ENCODE results near the gene ARHGAP45.

DNA sequence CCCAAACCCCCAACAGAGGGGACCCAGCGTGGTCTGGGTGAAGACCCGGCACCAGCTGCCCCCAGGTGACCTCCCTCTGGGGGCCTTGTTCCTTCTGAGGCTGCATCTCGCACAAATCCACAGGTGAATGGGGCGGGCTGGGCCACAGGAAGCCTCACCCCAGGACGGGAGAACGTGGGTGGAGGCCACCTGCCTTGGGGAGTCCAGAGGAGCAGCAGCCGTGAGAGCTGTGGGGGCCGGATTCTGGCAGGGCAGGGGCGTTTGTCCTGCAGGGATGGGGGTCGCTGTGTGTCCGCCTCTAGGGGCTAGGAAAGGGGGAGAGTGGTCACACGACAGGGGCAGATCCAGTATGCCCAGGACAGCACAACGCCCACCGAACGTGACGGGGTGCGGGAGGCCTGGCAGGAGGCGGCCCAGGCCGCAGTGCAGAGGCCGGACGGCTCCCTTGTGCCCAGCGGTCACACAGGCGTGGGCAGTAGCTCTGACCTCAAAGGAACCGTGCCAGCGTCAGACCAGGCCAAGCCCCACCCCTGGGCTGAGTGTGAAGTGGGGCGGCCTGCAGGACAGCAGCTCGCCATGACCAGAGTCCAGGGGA lies 21.5 kb downstream of the ARHGAP45 start:
- TF ChIP-seq, protein P1, sequence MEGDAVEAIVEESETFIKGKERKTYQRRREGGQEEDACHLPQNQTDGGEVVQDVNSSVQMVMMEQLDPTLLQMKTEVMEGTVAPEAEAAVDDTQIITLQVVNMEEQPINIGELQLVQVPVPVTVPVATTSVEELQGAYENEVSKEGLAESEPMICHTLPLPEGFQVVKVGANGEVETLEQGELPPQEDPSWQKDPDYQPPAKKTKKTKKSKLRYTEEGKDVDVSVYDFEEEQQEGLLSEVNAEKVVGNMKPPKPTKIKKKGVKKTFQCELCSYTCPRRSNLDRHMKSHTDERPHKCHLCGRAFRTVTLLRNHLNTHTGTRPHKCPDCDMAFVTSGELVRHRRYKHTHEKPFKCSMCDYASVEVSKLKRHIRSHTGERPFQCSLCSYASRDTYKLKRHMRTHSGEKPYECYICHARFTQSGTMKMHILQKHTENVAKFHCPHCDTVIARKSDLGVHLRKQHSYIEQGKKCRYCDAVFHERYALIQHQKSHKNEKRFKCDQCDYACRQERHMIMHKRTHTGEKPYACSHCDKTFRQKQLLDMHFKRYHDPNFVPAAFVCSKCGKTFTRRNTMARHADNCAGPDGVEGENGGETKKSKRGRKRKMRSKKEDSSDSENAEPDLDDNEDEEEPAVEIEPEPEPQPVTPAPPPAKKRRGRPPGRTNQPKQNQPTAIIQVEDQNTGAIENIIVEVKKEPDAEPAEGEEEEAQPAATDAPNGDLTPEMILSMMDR (IDR thresholded peaks at IDR 0.05; ENCODE audit: low read length) = no peak
- TF ChIP-seq EZH2 (IDR thresholded peaks at IDR 0.05; ENCODE audit: borderline replicate concordance, low read length) = no peak

Data from OCI-LY1 (cell line).